ENCODE data around the gene PHF12.

DNA sequence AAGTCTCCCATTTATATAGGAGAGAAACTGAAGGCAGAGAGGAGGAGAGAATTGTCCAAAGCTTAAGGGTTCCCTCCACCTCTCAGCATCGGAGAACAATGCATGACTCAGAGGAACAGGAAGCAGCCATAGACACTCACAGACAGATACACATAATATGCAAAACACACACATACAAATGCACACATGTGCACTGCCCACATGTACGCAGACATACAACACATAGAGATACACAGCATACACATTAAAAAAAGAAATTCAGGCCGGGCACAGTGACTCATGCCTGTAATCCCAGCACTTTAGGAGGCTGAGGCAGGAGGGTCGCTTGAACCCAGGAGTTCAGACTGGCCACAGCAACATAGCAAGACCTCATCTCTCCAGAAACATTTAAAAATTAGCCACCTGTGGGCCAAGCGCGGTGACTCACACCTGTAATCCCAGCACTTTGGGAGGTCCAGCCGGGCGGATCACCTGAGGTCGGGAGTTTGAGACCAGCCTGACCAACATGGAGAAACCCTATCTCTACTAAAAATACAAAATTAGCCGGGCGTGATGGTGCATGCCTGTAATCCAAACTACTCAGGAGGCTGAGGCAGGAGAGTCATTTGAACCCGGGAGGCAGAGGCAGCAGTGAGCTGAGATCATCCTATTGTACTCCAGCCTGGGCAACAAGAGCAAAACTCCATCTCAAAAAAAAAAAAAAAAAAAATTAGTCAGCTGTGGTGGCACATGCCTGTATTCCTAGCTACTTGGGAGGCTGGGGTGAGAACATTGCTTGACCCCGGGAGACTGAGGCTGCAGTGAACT lies 85.2 kb downstream of the PHF12 start:
- TF ChIP-seq, protein P1, sequence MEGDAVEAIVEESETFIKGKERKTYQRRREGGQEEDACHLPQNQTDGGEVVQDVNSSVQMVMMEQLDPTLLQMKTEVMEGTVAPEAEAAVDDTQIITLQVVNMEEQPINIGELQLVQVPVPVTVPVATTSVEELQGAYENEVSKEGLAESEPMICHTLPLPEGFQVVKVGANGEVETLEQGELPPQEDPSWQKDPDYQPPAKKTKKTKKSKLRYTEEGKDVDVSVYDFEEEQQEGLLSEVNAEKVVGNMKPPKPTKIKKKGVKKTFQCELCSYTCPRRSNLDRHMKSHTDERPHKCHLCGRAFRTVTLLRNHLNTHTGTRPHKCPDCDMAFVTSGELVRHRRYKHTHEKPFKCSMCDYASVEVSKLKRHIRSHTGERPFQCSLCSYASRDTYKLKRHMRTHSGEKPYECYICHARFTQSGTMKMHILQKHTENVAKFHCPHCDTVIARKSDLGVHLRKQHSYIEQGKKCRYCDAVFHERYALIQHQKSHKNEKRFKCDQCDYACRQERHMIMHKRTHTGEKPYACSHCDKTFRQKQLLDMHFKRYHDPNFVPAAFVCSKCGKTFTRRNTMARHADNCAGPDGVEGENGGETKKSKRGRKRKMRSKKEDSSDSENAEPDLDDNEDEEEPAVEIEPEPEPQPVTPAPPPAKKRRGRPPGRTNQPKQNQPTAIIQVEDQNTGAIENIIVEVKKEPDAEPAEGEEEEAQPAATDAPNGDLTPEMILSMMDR (IDR thresholded peaks at IDR 0.05) = no peak
- TF ChIP-seq POLR2AphosphoS5 (IDR thresholded peaks at IDR 0.05; ENCODE audit: insufficient read depth in 1 of 2, low read depth in 1 of 2) = no peak
